K562 (cell line): ENCODE measurements around the gene SERPINA9. TPM values are rescaled to one million over a fixed set of nuclear protein-coding genes. Genes with fewer than 3 reads are reported as not detected.

Experiments
- ATAC-seq: fragments of 200-7000 bp; cut with Tn5 transposase; 3 replicates; pipeline ENCODE4 v1.9.1; 2020; ENCODE audit warnings: moderate library complexity
- BruUV-seq: library from RNA; stranded (reverse); fragments of 400-500 nt; replicated peaks from 2 replicates; lab custom pipeline; 2021; lab: Mats Ljungman, UMichigan
- CTCF ChIA-PET: fragments of 300-600 bp; formaldehyde crosslinking; extraction: SDS; loops from one replicate; lab custom pipeline; 2021; ENCODE audit warnings: low intra/inter-chr PET ratio; lab: Yijun Ruan, JAX
- POLR2A ChIA-PET: fragments of 300-600, 350-650 bp; sonication (Branson Sonifier 250); formaldehyde crosslinking; extraction: SDS; loops from one replicate; lab custom pipeline; 2021; ENCODE audit warnings: antibody characterized with exemption, inconsistent platforms; lab: Yijun Ruan, JAX
- DNase-seq, 4 experiments: peaks; one replicate each; pipeline versions ENCODE4 v3.0.0 to v3.0.0-alpha.2; 2011 to 2018; ENCODE audit warnings: low spot score in 3 of 4, mixed read lengths in 3 of 4; ENCODE audit errors: extremely low read depth in 1 of 4
- FAIRE-seq: peaks from 2 replicates; lab custom pipeline; 2011; peaks lifted over from hg19 to GRCh38; lab: Jason Lieb, UNC
- H2AFZ ChIP-seq: 2 replicates; pipeline ENCODE4 v1.6.0; 2011; ENCODE audit warnings: low read depth, low read length, control low read depth, inconsistent platforms
- H3K27ac ChIP-seq: fragments of 200-600 bp; 3 replicates; pipeline ENCODE4 v1.8.0; 2011; ENCODE audit warnings: low read depth, mild to moderate bottlenecking, control low read depth, inconsistent platforms, low read length, moderate library complexity, mixed read lengths; ENCODE audit errors: extremely low read depth
- H3K27me3 ChIP-seq, 2 experiments: fragments of 300-600 bp in 1 of 2; 2 replicates in 1 of 2; 3 replicates in 1 of 2; pipeline versions ENCODE4 v1.6.0 to v1.8.0; 2011; ENCODE audit warnings: inconsistent platforms in 2 of 2, low read length in 2 of 2, mild to moderate bottlenecking in 1 of 2, mixed read lengths in 1 of 2, moderate library complexity in 1 of 2; ENCODE audit not compliant: control insufficient read depth in 2 of 2, insufficient read depth in 2 of 2
- H3K36me3 ChIP-seq: fragments of 300-600 bp; 3 replicates; pipeline ENCODE4 v1.8.0; 2011; ENCODE audit warnings: mild to moderate bottlenecking, low read length, inconsistent platforms; ENCODE audit not compliant: control insufficient read depth, insufficient read depth
- H3K4me1 ChIP-seq, 2 experiments: fragments of 200-600 bp in 1 of 2; replicated peaks in 1 of 2; 2 replicates in 1 of 2; 3 replicates in 1 of 2; pipeline versions ENCODE4 v1.5.1 to v1.8.0; 2011; ENCODE audit warnings: inconsistent platforms in 2 of 2, low read length in 2 of 2, mild to moderate bottlenecking in 1 of 2, mixed read lengths in 1 of 2, moderate library complexity in 1 of 2; ENCODE audit not compliant: control insufficient read depth in 2 of 2, insufficient read depth in 2 of 2
- H3K4me2 ChIP-seq: 2 replicates; pipeline ENCODE4 v1.6.1; 2011; ENCODE audit warnings: low read length, control low read depth, inconsistent platforms, mixed read lengths; ENCODE audit not compliant: insufficient read depth
- H3K4me3 ChIP-seq: fragments of 200-600 bp; sonication (generic), shearing (Covaris generic); 2 replicates; pipeline ENCODE4 v1.5.1; 2016; ENCODE audit warnings: control low read depth, inconsistent platforms
- H3K79me2 ChIP-seq: fragments of 200-600 bp; 3 replicates; pipeline ENCODE4 v1.8.0; 2011; ENCODE audit warnings: low read length, inconsistent platforms; ENCODE audit not compliant: control insufficient read depth, insufficient read depth
- H3K9ac ChIP-seq, 2 experiments: 2 replicates each; pipeline versions ENCODE4 v1.6.0 to v1.6.1; 2011; ENCODE audit warnings: low read depth in 2 of 2, low read length in 2 of 2, control low read depth in 1 of 2, inconsistent platforms in 1 of 2, mild to moderate bottlenecking in 1 of 2, mixed read lengths in 1 of 2; ENCODE audit not compliant: insufficient read depth in 1 of 2
- H3K9me1 ChIP-seq: one replicate; pipeline ENCODE4 v1.6.0; 2011; ENCODE audit warnings: inconsistent platforms, mild to moderate bottlenecking, low read length, moderate library complexity; ENCODE audit not compliant: control insufficient read depth, insufficient read depth
- H3K9me3 ChIP-seq: replicated peaks from 2 replicates; pipeline ENCODE4 v1.5.1; 2011; ENCODE audit warnings: low read depth, low read length, inconsistent platforms; ENCODE audit not compliant: control insufficient read depth, insufficient read depth
- H4K20me1 ChIP-seq: replicated peaks from 2 replicates; pipeline ENCODE4 v1.6.1; 2011; ENCODE audit warnings: low read length, inconsistent platforms, mixed read lengths; ENCODE audit not compliant: control insufficient read depth, insufficient read depth
- ARNT ChIP-seq, 2 experiments: fragments of 450-650 bp; IDR thresholded peaks; 2 replicates each; pipeline ENCODE4 v1.6.1; 2016; ENCODE audit warnings: mild to moderate bottlenecking in 1 of 2
- CHCHD3 ChIP-seq: fragments of 250-450 bp; sonication (Bioruptor Pico); IDR thresholded peaks from 2 replicates; pipeline ENCODE4 v2.1.2; 2022; ENCODE audit warnings: mild to moderate bottlenecking
- CHD4 ChIP-seq: fragments of 200-600 bp; sonication (generic); IDR thresholded peaks from 3 replicates; pipeline ENCODE4 v1.6.1; 2012; ENCODE audit warnings: low read depth, mild to moderate bottlenecking, mixed read lengths, low read length, inconsistent platforms; ENCODE audit not compliant: insufficient read depth, insufficient replicate concordance, poor library complexity, severe bottlenecking
- CXXC5 ChIP-seq: fragments of 250-450 bp; sonication (Bioruptor Pico); IDR thresholded peaks from 2 replicates; pipeline ENCODE4 v1.8.0; 2022; ENCODE audit warnings: inconsistent platforms, mild to moderate bottlenecking, moderate library complexity
- ERF ChIP-seq: fragments of 450-650 bp; formaldehyde crosslinking; IDR thresholded peaks from 2 replicates; pipeline ENCODE4 v1.4.0; 2020; ENCODE audit warnings: mild to moderate bottlenecking, mixed read lengths
- ETV5 ChIP-seq: sonication (generic); formaldehyde crosslinking; IDR thresholded peaks from 2 replicates; pipeline ENCODE4 v1.4.0; 2020; ENCODE audit warnings: low read depth, mild to moderate bottlenecking, missing genetic modification reagents
- NCOA6 ChIP-seq: fragments of 450-650 bp; IDR thresholded peaks from 2 replicates; pipeline ENCODE4 v1.6.1; 2017; ENCODE audit warnings: mild to moderate bottlenecking
- NFXL1 ChIP-seq: fragments of 450-650 bp; formaldehyde crosslinking; IDR thresholded peaks from 2 replicates; pipeline ENCODE4 v1.4.0; 2021; ENCODE audit warnings: mild to moderate bottlenecking
- POLR3G ChIP-seq: IDR thresholded peaks from 2 replicates; pipeline ENCODE4 v1.6.1; 2011; ENCODE audit not compliant: insufficient read length, insufficient replicate concordance; ENCODE audit errors: extremely low read depth
- RBM22 ChIP-seq: fragments of 200-400 bp; formaldehyde crosslinking; IDR thresholded peaks from 2 replicates; pipeline ENCODE4 v1.6.1; 2018; ENCODE audit warnings: low read length, low read depth; ENCODE audit not compliant: poor library complexity, severe bottlenecking
- RREB1 ChIP-seq: fragments of 250-450 bp; sonication (Bioruptor Pico); IDR thresholded peaks from 2 replicates; pipeline ENCODE4 v1.4.0; 2020
- ZNF175 ChIP-seq: fragments of 200-800 bp; sonication (Bioruptor generic); IDR thresholded peaks from 2 replicates; pipeline ENCODE4 v1.6.1; 2016; ENCODE audit warnings: low read depth, mild to moderate bottlenecking, missing genetic modification characterization, missing compliant biosample characterization
- ZNF197 ChIP-seq: fragments of 200-800 bp; sonication (Bioruptor generic); IDR thresholded peaks from 2 replicates; pipeline ENCODE4 v1.6.1; 2016; ENCODE audit warnings: low read depth, missing genetic modification characterization, missing compliant biosample characterization
- ZNF23 ChIP-seq: fragments of 250-450 bp; sonication (Bioruptor Pico); IDR thresholded peaks from 2 replicates; pipeline ENCODE4 v1.4.0; 2020; ENCODE audit warnings: mild to moderate bottlenecking
- ZNF311 ChIP-seq: fragments of 250-450 bp; sonication (Bioruptor Pico); IDR thresholded peaks from 2 replicates; pipeline ENCODE4 v1.4.0; 2020; ENCODE audit warnings: mild to moderate bottlenecking, moderate library complexity
- ZNF41 ChIP-seq: fragments of 250-450 bp; sonication (Bioruptor Pico); conservative IDR thresholded peaks from 2 replicates; pipeline ENCODE4 v1.4.0; 2020; ENCODE audit warnings: mild to moderate bottlenecking
- ZNF589 ChIP-seq: fragments of 200-800 bp; sonication (Bioruptor generic); IDR thresholded peaks from 2 replicates; pipeline ENCODE4 v1.6.1; 2016; ENCODE audit warnings: low read depth, missing genetic modification characterization, missing compliant biosample characterization
- WGBS: fragments of 100-300 bp; shearing (Covaris generic); methylation state at CpG from one replicate; pipeline ENCODE4 v1.1.6; 2016; ENCODE audit warnings: low coverage, mixed read lengths; ENCODE audit not compliant: insufficient coverage; ENCODE audit errors: missing lambda C conversion rate; 5-methylcytosine and 5-hydroxymethylcytosine counted together
- in situ Hi-C: fragments of 300-500 bp; cut with MboI; formaldehyde crosslinking; loops from 4 replicates; pipeline ENCODE4 v1.15.0; 2018; ENCODE audit warnings: inconsistent platforms, mixed read lengths
- intact Hi-C: fragments of 100-400 bp; cut with micrococcal nuclease; formaldehyde crosslinking; loops from 2 replicates; pipeline ENCODE4 v1.14.2; 2022
- polyA plus RNA-seq, 8 experiments: library from polyadenylated mRNA; depleted of rRNA in 4 of 8; stranded (reverse) in 5 of 8; unstranded in 3 of 8; fragments of >200 nt; fragmentation: Nextera tagmentation in 2 of 8; fragmentation: Illumina TruSeq in 1 of 8; extraction: Ambion mirVana in 2 of 8; extraction: Trizol in 1 of 8; gene quantifications; 2 replicates each; pipeline versions ENCODE4 v1.2.1 to v1.2.3, GENCODE V29; 2011 to 2014; ENCODE audit warnings: inconsistent platforms in 1 of 8, missing spikeins in 1 of 8
- total RNA-seq, 7 experiments: library from RNA; depleted of rRNA in 6 of 7; stranded (reverse); fragments of >200 nt in 6 of 7; fragmentation: Illumina TruSeq in 2 of 7; extraction: Trizol in 2 of 7; gene quantifications; 2 replicates each; pipeline versions ENCODE4 v1.2.1 to v1.2.3, GENCODE V29; 2011 to 2021; ENCODE audit warnings: low replicate concordance in 1 of 7

SERPINA9 gene
- total and polyA plus RNA-seq, 9 of the 15 experiments (the other 6 are each of a cell fraction or from before 2014, with no cell fraction given), result not detected

GRCh38 chr14:94462219-94462551, 13.8 kb downstream of the SERPINA9 start:
- TF ChIP-seq ZNF175 (CRISPR knock-in tag) (no peak), ERF (no peak), ZNF311 (CRISPR knock-in tag) (no peak), NFXL1 (no peak), CXXC5 (CRISPR knock-in tag) (no peak), RREB1 (CRISPR knock-in tag) (no peak), ZNF197 (no peak), CHD4 (no peak), ZNF41 (CRISPR knock-in tag) (no peak), ETV5 (no peak), CHCHD3 (no peak), ZNF23 (CRISPR knock-in tag) (no peak), ARNT (IDR thresholded peaks at IDR 0.05) (no peak), POLR3G (no peak), ZNF589 (CRISPR knock-in tag) (no peak), RBM22 (no peak), NCOA6 (no peak)
- TF ChIP-seq, all 486 proteins: peak for 0
- POLR2A ChIA-PET, result no interaction called here
- H3K4me3 ChIP-seq, result no peak overlapping the region
- no peak overlapping the region for H2AFZ ChIP-seq
- DNase-seq (no peak), FAIRE-seq (no peak), ATAC-seq (no peak)
- H3K36me3 ChIP-seq, result no peaks in the 10 kb centered on the region
- no peaks in the 10 kb centered on the region for H3K9me1 ChIP-seq
- H3K9me3 ChIP-seq, result no peaks in the 10 kb centered on the region
- in situ Hi-C loops (no loop called here), intact Hi-C loops (no loop called here)
- no peaks in the 10 kb centered on the region for H3K27me3 ChIP-seq
- BruUV-seq, result no TSS peak
- H3K4me1 ChIP-seq, result no peaks in the 10 kb centered on the region
- 0% methylated on average over 6 of the region's 6 CpGs for WGBS
- no peak overlapping the region for H3K4me2 ChIP-seq
- H3K27ac ChIP-seq, result no peak overlapping the region
- H4K20me1 ChIP-seq, result no peaks in the 10 kb centered on the region
- CTCF ChIA-PET, result no interaction called here
- H3K79me2 ChIP-seq, result no peaks in the 10 kb centered on the region
- no peak overlapping the region for H3K9ac ChIP-seq
